Kidney epithelial cell (primary cell): ENCODE measurements around the gene UBE2D3. TPM values are rescaled to one million over a fixed set of nuclear protein-coding genes. Genes with fewer than 3 reads are reported as not detected.
A peak's percentile ranks its signal among the peaks of the same experiment; 100 is the strongest.

Experiments used
- DNase-seq: peaks from one replicate; pipeline ENCODE4 v3.0.0-alpha.2; 2010; ENCODE audit warnings: low read depth
- H3K27me3 ChIP-seq: 2 replicates; pipeline ENCODE4 v1.6.0; 2011; ENCODE audit warnings: low read length; ENCODE audit not compliant: control insufficient read depth, insufficient read depth
- H3K36me3 ChIP-seq: 2 replicates; pipeline ENCODE4 v1.5.1; 2011; ENCODE audit warnings: low read length; ENCODE audit not compliant: control insufficient read depth, insufficient read depth
- H3K4me3 ChIP-seq: 2 replicates; pipeline ENCODE4 v1.5.1; 2011; ENCODE audit warnings: low read depth, mild to moderate bottlenecking, control low read depth, low read length
- total RNA-seq: library from RNA; depleted of rRNA; stranded (reverse); fragments of >200 nt; gene quantifications from 2 replicates; pipeline ENCODE4 v1.2.3, GENCODE V29; 2015
- TF ChIP-seq, protein P1 (sequence below): IDR thresholded peaks from 2 replicates; pipeline ENCODE4 v1.5.1; 2011; ENCODE audit warnings: mild to moderate bottlenecking, moderate library complexity, low read length, control low read depth, inconsistent platforms; ENCODE audit not compliant: insufficient read depth, poor library complexity, severe bottlenecking

The UBE2D3 gene
- total RNA-seq, 1 donor from 2014 or later = 376 TPM

DNA sequence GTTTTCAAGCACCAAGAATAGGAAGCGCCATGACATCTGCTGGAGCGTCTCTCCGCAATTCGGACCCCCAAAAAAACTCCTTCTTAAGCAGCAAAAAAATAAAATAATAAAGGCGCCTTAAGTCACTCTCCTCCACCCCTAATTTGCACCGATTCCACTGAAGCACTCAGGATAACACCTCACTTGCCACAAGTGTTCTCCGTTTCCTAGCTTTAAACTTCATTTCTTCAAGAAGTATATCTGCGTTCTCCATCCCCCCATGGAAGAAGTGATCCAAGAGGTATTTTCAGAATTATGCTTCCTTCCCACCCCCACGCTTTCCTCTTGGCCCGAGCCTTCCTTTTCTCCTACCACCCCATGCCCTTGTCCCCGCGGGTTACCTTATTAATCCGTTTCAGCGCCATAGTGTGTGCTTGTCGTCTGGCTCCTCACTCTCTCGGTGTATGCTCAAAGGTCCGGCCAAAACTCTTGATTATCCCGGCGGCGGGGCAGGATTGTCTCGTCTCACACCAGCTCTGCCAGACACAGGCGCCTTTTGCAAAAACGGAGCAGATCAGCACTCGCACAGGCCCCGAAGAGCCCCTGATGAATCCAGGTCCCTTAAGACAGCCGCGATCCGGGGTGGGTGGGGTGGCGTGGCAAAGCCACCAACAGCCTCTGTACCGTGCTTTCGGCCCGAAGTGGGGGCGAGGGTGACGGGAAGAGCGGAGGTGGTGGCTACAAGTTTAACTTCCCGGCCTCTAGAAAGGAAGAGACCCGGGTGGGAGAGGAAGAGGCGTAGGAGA is 1.1 kb downstream of the UBE2D3 start:
- no peaks in the 10 kb centered on the region for H3K36me3 ChIP-seq
- no peaks in the 10 kb centered on the region for H3K27me3 ChIP-seq
- peak overlapping the region; percentile 84 for H3K4me3 ChIP-seq
- DNase-seq = no peak
- TF ChIP-seq, protein P1, sequence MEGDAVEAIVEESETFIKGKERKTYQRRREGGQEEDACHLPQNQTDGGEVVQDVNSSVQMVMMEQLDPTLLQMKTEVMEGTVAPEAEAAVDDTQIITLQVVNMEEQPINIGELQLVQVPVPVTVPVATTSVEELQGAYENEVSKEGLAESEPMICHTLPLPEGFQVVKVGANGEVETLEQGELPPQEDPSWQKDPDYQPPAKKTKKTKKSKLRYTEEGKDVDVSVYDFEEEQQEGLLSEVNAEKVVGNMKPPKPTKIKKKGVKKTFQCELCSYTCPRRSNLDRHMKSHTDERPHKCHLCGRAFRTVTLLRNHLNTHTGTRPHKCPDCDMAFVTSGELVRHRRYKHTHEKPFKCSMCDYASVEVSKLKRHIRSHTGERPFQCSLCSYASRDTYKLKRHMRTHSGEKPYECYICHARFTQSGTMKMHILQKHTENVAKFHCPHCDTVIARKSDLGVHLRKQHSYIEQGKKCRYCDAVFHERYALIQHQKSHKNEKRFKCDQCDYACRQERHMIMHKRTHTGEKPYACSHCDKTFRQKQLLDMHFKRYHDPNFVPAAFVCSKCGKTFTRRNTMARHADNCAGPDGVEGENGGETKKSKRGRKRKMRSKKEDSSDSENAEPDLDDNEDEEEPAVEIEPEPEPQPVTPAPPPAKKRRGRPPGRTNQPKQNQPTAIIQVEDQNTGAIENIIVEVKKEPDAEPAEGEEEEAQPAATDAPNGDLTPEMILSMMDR = no peak

DNA sequence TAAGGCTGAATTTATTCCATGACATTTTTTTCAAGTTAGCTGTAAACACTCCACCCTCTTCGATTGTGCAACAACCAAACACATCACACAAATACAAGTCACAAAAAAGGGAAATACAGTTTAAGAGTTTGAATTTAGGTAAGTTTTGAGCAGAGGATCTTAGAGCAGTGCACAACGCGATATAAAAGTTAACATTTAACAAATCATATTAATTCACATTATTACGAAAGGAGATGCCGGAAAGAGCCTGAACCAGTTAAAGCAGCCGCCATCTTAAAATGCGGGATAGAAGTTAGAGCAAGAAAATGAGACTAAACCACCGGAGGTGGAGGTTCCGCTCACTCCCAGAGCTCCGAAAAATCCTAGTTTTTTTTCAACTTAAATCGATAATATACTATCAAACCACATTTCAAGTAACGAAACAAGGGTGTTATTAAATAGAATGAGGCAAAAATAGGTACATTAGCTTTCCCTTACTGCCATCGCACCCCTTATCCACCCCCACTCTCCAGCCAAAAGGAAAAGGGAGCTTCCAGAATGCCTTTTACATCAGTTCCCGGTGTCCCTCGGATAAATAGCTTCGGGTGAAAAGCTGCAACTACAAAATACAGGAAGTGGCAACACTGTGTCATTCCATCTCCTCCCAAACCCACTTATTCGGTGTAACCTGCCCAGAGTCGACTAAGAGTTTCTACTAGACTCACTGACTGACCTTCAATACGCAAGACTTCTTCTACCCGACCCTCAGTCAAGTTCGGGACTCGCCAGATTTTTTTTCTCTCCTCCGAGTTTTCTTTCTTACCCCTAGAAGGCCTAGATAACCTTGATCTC is 1.9 kb downstream of the UBE2D3 start:
- no peak for DNase-seq
- Histone ChIP-seq H3K27me3 (no peaks in the 10 kb centered on the region), H3K4me3 (peak overlapping the region; percentile 84), H3K36me3 (no peaks in the 10 kb centered on the region)
- TF ChIP-seq, protein P1 = no peak

DNA sequence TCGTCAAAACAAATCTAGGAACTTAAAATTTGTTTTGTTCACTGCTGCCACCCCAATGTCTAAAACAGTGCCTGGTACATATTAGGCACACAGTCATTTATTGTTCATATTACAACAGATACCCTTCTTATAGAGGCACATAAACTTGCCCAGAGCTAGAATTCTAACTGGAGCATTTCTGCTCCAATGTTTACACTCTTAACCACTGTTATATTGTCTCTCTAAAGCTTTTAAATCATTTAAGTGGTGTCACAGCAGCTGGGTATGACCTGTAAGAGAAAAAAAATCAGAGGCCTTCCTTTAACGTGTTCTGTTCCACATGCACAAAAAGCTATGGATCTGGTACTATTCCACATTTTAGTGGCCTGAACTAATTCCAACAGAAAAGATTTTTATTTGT is 3.0 kb downstream of the UBE2D3 start:
- Histone ChIP-seq H3K36me3 (no peaks in the 10 kb centered on the region), H3K4me3 (peak overlapping the region; percentile 84), H3K27me3 (no peaks in the 10 kb centered on the region)
- TF ChIP-seq, protein P1 = no peak
- no peak for DNase-seq

DNA sequence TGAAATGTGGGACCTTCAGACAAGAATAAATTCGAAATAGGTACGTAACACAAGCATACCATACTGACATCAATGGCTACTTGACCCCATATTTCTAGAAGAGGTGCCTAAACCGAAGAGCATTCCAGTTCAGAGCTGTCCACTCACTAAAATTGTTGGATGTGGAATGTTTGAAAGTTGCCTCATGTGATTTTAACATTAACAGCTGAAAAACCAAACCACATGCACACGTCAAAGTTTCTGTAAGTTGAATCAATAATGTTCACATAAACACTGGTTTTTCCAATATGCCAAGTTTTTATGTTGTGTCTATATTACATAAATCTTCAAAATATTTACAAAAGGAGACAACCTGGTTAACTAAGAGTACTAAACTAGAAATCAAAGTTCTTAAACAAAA is 3.5 kb downstream of the UBE2D3 start:
- Histone ChIP-seq H3K27me3 (no peaks in the 10 kb centered on the region), H3K4me3 (no peak overlapping the region), H3K36me3 (no peaks in the 10 kb centered on the region)
- no peak for DNase-seq
- TF ChIP-seq, protein P1 = no peak

DNA sequence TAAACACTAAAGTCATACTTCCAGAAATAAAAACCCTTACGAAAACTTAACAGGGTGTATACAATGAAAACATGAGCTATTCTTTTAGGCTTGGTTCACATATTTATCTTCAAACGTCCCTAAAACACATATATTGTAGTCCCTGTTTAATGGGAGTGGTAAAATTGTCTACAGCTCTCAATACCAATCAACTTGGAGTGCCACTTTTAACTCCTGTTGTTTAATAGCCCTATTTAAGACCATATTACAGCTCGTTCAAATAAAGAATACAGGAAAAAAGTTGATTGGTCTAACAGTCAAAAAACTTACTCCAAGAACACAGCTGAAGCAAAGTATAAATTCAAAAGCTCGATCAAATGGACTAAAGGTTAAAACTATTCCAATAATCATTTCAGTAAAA is 3.9 kb downstream of the UBE2D3 start:
- H3K27me3 ChIP-seq = no peaks in the 10 kb centered on the region
- no peaks in the 10 kb centered on the region for H3K36me3 ChIP-seq
- no peak for DNase-seq
- no peak overlapping the region for H3K4me3 ChIP-seq
- TF ChIP-seq, protein P1 = no peak
